Lower leg skin (tissue), 3 donors: ENCODE data around the gene ZSCAN29.

Experiments used
- CTCF ChIP-seq, 3 donors: fragments of 450-650 bp; IDR thresholded peaks; one replicate each; pipeline ENCODE4 v1.5.1; 2016; ENCODE audit warnings: antibody characterized with exemption in 3 of 3, mild to moderate bottlenecking in 3 of 3, moderate library complexity in 2 of 3
- POLR2A ChIP-seq, 2 donors: fragments of 450-650 bp; IDR thresholded peaks; one replicate each; pipeline ENCODE4 v1.6.1; 2016 to 2017; ENCODE audit warnings: antibody characterized with exemption in 2 of 2, mild to moderate bottlenecking in 1 of 2, moderate library complexity in 1 of 2

- no peak for TF ChIP-seq CTCF (IDR thresholded peaks at IDR 0.05)
- TF ChIP-seq POLR2A (IDR thresholded peaks at IDR 0.05), result no peak
These were observed 40.1 kb downstream of the ZSCAN29 start for GRCh38 chr15:43330780-43331087.
